ENCODE results near the gene GANC.

DNA sequence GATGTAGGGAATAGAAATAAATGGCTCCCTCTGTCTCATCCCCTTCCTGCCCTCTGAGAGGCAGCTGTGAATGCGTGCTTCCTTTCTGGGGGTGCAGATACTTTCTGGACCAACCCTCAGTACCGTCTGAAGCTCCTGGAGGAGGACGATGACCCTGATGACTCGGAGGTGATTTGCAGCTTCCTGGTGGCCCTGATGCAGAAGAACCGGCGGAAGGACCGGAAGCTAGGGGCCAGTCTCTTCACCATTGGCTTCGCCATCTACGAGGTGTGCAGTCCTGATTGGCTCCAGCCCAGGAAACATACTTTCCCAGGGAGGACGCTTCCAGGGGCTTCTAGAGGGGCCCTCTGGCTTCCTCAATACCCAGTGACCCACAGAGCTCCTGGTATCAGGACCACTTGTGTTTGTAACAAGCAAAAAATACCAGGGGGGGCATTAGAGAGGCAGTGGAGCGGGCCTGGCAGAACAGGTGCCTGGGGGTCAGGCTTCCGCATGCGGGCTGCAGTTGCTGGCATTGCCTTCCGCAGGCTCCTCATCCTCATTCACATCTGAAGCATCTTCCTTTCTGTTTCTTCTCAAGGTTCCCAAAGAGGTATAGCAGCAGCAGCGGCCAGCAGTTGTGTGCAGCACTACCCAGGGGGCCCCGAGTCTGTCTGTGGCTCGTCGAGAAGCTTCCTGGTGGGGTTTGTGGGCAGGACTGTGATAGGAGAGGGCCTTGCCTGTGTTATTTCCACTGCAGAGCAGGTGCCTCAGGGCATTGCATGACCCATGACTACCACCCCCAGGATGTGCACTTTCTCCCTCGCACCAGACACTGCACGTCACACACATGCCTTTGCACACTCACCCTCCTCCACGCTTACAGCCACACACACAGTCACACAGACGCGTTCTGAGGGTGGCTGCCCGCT lies 128.8 kb downstream of the GANC start:
- TF ChIP-seq, protein P1, sequence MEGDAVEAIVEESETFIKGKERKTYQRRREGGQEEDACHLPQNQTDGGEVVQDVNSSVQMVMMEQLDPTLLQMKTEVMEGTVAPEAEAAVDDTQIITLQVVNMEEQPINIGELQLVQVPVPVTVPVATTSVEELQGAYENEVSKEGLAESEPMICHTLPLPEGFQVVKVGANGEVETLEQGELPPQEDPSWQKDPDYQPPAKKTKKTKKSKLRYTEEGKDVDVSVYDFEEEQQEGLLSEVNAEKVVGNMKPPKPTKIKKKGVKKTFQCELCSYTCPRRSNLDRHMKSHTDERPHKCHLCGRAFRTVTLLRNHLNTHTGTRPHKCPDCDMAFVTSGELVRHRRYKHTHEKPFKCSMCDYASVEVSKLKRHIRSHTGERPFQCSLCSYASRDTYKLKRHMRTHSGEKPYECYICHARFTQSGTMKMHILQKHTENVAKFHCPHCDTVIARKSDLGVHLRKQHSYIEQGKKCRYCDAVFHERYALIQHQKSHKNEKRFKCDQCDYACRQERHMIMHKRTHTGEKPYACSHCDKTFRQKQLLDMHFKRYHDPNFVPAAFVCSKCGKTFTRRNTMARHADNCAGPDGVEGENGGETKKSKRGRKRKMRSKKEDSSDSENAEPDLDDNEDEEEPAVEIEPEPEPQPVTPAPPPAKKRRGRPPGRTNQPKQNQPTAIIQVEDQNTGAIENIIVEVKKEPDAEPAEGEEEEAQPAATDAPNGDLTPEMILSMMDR (IDR thresholded peaks at IDR 0.05), result no peak
- TF ChIP-seq POLR2A (IDR thresholded peaks at IDR 0.05), result no peak
- no peak for TF ChIP-seq EP300 (IDR thresholded peaks at IDR 0.05)
